Measurements from ENCODE around the gene NKTR.
"Not testable (repeated sequence)": the region's sequence is repeated elsewhere in the genome, so short reads cannot be mapped to it uniquely, and the experiment has no call there.

DNA sequence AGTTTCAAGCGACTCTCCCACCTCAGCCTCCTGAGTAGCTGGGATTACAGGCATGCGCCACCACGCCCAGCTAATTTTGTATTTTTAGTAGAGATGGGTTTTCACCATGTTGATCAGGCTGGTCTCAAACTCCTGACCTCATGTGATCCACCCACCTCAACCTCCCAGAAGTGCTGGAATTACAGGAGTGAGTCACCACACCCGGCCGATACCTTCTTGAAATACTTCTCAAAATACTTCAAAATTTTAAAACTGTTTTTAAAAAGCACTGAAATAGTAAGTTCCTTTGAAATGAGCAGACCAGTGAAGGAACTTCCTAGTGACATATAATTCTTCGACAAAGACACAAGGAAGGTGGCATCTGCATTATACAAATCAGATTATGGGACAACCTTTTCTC is 43.7 kb upstream of the NKTR start:
- TF ChIP-seq, protein P1, sequence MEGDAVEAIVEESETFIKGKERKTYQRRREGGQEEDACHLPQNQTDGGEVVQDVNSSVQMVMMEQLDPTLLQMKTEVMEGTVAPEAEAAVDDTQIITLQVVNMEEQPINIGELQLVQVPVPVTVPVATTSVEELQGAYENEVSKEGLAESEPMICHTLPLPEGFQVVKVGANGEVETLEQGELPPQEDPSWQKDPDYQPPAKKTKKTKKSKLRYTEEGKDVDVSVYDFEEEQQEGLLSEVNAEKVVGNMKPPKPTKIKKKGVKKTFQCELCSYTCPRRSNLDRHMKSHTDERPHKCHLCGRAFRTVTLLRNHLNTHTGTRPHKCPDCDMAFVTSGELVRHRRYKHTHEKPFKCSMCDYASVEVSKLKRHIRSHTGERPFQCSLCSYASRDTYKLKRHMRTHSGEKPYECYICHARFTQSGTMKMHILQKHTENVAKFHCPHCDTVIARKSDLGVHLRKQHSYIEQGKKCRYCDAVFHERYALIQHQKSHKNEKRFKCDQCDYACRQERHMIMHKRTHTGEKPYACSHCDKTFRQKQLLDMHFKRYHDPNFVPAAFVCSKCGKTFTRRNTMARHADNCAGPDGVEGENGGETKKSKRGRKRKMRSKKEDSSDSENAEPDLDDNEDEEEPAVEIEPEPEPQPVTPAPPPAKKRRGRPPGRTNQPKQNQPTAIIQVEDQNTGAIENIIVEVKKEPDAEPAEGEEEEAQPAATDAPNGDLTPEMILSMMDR (tag by site-specific recombination; IDR thresholded peaks at IDR 0.05): not testable (repeated sequence)
- TF ChIP-seq, protein P2, sequence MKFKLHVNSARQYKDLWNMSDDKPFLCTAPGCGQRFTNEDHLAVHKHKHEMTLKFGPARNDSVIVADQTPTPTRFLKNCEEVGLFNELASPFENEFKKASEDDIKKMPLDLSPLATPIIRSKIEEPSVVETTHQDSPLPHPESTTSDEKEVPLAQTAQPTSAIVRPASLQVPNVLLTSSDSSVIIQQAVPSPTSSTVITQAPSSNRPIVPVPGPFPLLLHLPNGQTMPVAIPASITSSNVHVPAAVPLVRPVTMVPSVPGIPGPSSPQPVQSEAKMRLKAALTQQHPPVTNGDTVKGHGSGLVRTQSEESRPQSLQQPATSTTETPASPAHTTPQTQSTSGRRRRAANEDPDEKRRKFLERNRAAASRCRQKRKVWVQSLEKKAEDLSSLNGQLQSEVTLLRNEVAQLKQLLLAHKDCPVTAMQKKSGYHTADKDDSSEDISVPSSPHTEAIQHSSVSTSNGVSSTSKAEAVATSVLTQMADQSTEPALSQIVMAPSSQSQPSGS (tag by site-specific recombination; IDR thresholded peaks at IDR 0.05; ENCODE audit: low read depth): not testable (repeated sequence)
